ENCODE measurements around the gene HOMER3. TPM values are rescaled to one million over a fixed set of nuclear protein-coding genes. Genes with fewer than 3 reads are reported as not detected.

HOMER3 gene
- total RNA-seq, 1 experiment from 2014 or later: 58.9 TPM

DNA sequence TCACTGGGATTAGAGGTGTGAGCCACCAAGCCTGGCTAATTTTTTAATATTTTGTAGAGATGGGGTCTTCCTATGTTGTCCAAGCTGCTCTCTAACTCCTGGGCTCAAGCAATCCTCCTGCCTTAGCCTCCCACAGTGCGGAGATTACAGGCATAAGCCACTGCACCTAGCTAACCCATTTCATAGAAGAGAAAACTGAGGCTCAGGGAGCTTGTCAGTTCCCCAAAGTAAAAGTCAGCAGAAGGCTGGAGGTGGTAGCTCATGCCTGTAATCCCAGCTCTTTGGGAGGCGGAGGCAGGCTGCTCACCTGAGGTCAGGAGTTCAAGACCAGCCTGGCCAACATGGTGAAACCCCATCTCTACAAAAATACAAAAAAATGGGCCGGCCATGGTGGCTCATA is 8.8 kb upstream of the HOMER3 start:
- in situ Hi-C loops (cut with HindIII; ENCODE audit: low pct_unique_long_range_greater_than_20kb, low sequenced_read_pairs): no loop called here
- intact Hi-C loops (cut with micrococcal nuclease; ENCODE audit: unreplicated experiment): no loop called here
- ChIA-PET POLR2A (interaction anchor here (0.7 kb wide), 1 partner anchor 43 kb away, joined by 6 read pairs; no protein-coding TSS in a partner anchor), CTCF (no interaction called here)
- H3K4me3 ChIP-seq (ENCODE audit: low read depth in 2 of 2, low read length in 2 of 2): no peak overlapping the region
- H3K9me3 ChIP-seq (ENCODE audit: control insufficient read depth, insufficient read depth, low read depth, low read length): no peaks in the 10 kb centered on the region
- DNase-seq (ENCODE audit: low read depth, low spot score) (no peak), ATAC-seq (no peak)
- TF ChIP-seq, protein P1, sequence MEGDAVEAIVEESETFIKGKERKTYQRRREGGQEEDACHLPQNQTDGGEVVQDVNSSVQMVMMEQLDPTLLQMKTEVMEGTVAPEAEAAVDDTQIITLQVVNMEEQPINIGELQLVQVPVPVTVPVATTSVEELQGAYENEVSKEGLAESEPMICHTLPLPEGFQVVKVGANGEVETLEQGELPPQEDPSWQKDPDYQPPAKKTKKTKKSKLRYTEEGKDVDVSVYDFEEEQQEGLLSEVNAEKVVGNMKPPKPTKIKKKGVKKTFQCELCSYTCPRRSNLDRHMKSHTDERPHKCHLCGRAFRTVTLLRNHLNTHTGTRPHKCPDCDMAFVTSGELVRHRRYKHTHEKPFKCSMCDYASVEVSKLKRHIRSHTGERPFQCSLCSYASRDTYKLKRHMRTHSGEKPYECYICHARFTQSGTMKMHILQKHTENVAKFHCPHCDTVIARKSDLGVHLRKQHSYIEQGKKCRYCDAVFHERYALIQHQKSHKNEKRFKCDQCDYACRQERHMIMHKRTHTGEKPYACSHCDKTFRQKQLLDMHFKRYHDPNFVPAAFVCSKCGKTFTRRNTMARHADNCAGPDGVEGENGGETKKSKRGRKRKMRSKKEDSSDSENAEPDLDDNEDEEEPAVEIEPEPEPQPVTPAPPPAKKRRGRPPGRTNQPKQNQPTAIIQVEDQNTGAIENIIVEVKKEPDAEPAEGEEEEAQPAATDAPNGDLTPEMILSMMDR (IDR thresholded peaks at IDR 0.05): no peak
- TF ChIP-seq, protein P2, sequence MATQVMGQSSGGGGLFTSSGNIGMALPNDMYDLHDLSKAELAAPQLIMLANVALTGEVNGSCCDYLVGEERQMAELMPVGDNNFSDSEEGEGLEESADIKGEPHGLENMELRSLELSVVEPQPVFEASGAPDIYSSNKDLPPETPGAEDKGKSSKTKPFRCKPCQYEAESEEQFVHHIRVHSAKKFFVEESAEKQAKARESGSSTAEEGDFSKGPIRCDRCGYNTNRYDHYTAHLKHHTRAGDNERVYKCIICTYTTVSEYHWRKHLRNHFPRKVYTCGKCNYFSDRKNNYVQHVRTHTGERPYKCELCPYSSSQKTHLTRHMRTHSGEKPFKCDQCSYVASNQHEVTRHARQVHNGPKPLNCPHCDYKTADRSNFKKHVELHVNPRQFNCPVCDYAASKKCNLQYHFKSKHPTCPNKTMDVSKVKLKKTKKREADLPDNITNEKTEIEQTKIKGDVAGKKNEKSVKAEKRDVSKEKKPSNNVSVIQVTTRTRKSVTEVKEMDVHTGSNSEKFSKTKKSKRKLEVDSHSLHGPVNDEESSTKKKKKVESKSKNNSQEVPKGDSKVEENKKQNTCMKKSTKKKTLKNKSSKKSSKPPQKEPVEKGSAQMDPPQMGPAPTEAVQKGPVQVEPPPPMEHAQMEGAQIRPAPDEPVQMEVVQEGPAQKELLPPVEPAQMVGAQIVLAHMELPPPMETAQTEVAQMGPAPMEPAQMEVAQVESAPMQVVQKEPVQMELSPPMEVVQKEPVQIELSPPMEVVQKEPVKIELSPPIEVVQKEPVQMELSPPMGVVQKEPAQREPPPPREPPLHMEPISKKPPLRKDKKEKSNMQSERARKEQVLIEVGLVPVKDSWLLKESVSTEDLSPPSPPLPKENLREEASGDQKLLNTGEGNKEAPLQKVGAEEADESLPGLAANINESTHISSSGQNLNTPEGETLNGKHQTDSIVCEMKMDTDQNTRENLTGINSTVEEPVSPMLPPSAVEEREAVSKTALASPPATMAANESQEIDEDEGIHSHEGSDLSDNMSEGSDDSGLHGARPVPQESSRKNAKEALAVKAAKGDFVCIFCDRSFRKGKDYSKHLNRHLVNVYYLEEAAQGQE (IDR thresholded peaks at IDR 0.05; ENCODE audit: insufficient read depth in 1 of 2, low read depth in 2 of 2, low read length in 1 of 2): no peak
- TF ChIP-seq TCF7L2 (IDR thresholded peaks at IDR 0.05; ENCODE audit: low read depth, low read length) (no peak), SIN3A (IDR thresholded peaks at IDR 0.05; ENCODE audit: borderline replicate concordance, insufficient read depth, low read depth, low read length) (no peak), POLR2AphosphoS5 (IDR thresholded peaks at IDR 0.05; ENCODE audit: low read depth, low read length) (no peak)
- H3K27me3 ChIP-seq (ENCODE audit: control insufficient read depth, insufficient read depth, low read length): no peaks in the 10 kb centered on the region
- H3K4me1 ChIP-seq (ENCODE audit: control insufficient read depth, insufficient read depth, low read length): peaks cover 2% of the 10 kb centered on the region; the same call in 1 of the 2 replicates
- no TSS peak for BruUV-seq (replicated peaks)
- no peaks in the 10 kb centered on the region for H3K36me3 ChIP-seq (ENCODE audit: control insufficient read depth, insufficient read depth, low read length)
- H3K27ac ChIP-seq (ENCODE audit: low read length): no peak overlapping the region

DNA sequence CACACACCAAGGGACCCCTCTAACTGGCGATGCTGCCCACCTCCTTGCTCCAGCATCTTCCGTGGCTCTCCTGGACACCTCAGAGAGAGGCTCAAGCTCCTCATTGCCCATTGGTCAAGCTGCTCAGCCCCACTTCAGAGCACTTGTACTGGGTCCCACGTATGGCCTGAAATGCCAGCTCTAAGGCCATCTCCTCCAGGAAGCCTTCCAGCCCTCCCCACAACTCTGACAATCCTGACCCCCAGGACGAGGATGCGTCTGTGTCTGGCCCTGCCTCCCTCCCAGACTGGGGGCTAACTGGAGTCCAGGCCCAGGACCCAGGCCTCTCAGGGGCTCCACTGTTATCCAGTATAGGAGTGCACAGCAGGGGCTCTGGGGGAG is 7.9 kb upstream of the HOMER3 start:
- no peaks in the 10 kb centered on the region for H3K27me3 ChIP-seq (ENCODE audit: control insufficient read depth, insufficient read depth, low read length)
- intact Hi-C loops (cut with micrococcal nuclease; ENCODE audit: unreplicated experiment): no loop called here
- ChIA-PET CTCF (no interaction called here), POLR2A (no interaction called here)
- no peak overlapping the region for H3K4me3 ChIP-seq (ENCODE audit: low read depth in 2 of 2, low read length in 2 of 2)
- no peak for DNase-seq (ENCODE audit: low read depth, low spot score)
- H3K9me3 ChIP-seq (ENCODE audit: control insufficient read depth, insufficient read depth, low read depth, low read length): no peaks in the 10 kb centered on the region
- TF ChIP-seq, protein P1 (IDR thresholded peaks at IDR 0.05): no peak
- TF ChIP-seq TCF7L2 (IDR thresholded peaks at IDR 0.05; ENCODE audit: low read depth, low read length): no peak
- no peak for TF ChIP-seq SIN3A (IDR thresholded peaks at IDR 0.05; ENCODE audit: borderline replicate concordance, insufficient read depth, low read depth, low read length)
- TF ChIP-seq POLR2AphosphoS5 (IDR thresholded peaks at IDR 0.05; ENCODE audit: low read depth, low read length): no peak
- TF ChIP-seq, protein P2 (IDR thresholded peaks at IDR 0.05; ENCODE audit: insufficient read depth in 1 of 2, low read depth in 2 of 2, low read length in 1 of 2): no peak
- H3K4me1 ChIP-seq (ENCODE audit: control insufficient read depth, insufficient read depth, low read length): peaks cover 2% of the 10 kb centered on the region; the same call in 1 of the 2 replicates
- in situ Hi-C loops (cut with HindIII; ENCODE audit: low pct_unique_long_range_greater_than_20kb, low sequenced_read_pairs): no loop called here
- no peak for ATAC-seq
- BruUV-seq (replicated peaks): no TSS peak
- no peak overlapping the region for H3K27ac ChIP-seq (ENCODE audit: low read length)
- no peaks in the 10 kb centered on the region for H3K36me3 ChIP-seq (ENCODE audit: control insufficient read depth, insufficient read depth, low read length)

Measured in Panc1 (cell line).